ENCODE measurements around the gene LTBP1.

- TF ChIP-seq CTCF (IDR thresholded peaks at IDR 0.05) (no peak), EZH2 (IDR thresholded peaks at IDR 0.05; ENCODE audit: borderline replicate concordance, insufficient read depth, low read depth, low read length, poor library complexity, severe bottlenecking) (no peak)
These were observed 20.1 kb upstream of the LTBP1 start for GRCh38 chr2:32926708-32927084.
